ENCODE measurements around the gene PGBD5. TPM values are rescaled to one million over a fixed set of nuclear protein-coding genes. Genes with fewer than 3 reads are reported as not detected.

The PGBD5 gene
- total and polyA plus RNA-seq, 9 of the 15 experiments (the other 6 are each of a cell fraction or from before 2014, with no cell fraction given): under 0.01 to 0.40 (median 0.10) TPM; not detected in 3

DNA sequence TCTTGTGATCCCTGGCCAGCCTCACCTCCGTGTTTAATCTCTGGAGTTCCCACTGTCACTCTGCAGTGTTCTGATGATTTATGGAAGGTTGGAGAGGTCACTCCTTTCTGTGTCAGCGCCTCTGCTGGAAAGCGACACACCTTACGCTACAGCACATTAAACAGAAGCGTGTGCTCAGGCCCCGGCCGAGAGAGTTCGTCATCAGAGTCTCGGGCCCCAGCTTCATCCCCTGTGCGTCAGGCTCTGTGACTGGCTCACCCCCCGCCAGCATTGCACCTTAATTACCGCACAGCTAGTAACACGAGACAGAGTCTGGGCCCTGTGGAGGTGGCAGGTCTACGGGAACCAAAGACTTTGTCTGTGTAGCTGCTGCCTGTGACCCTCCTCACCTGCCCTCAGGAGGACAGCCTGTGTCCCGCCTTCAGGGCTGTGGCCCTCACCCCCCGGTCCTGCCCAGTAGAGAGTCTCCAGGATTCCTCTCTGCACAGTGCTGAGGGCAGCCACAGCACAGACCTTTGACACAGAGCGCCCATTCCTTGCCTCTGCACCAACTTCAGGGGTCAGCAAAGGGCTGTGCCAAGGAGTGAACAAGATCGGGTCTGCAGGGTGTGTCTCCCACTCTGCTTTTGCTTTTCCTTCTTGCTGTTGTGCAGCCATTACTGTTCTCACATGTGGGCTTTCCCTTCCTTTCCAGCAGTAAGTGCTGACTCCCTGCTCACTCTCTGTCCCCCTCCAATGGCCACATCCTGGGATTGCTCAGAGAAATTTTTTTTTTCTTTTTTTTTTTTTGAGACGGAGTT is 157.6 kb downstream of the PGBD5 start (continued):
- TF ChIP-seq ZNF274 (IDR thresholded peaks at IDR 0.05; ENCODE audit: borderline replicate concordance, low read depth, low read length) (no peak), TEAD4 (IDR thresholded peaks at IDR 0.05; ENCODE audit: low read length) (no peak), TEAD4 (CRISPR knock-in tag; IDR thresholded peaks at IDR 0.05; ENCODE audit: borderline replicate concordance) (no peak), ZNF41 (CRISPR knock-in tag; conservative IDR thresholded peaks at IDR 0.05) (no peak), ZNF280A (IDR thresholded peaks at IDR 0.05; ENCODE audit: low read depth, partially characterized antibody) (no peak), ZNF311 (CRISPR knock-in tag; IDR thresholded peaks at IDR 0.05) (no peak), NONO (IDR thresholded peaks at IDR 0.05; ENCODE audit: low read depth in 2 of 2, low read length in 1 of 2) (no peak), CEBPG (CRISPR knock-in tag; IDR thresholded peaks at IDR 0.05) (0 out of 2 replicates have a peak, but pooled peaks have one; percentile 13), CEBPG (tag; conservative IDR thresholded peaks at IDR 0.05 in 1 of 2, IDR thresholded peaks at IDR 0.05 in 1 of 2) (no peak), NRF1 (conservative IDR thresholded peaks at IDR 0.05 in 1 of 2, IDR thresholded peaks at IDR 0.05 in 1 of 2) (0 out of 4 replicates have a peak, but pooled peaks of 1 of the 2 experiments have one; percentile 18), CREB1 (IDR thresholded peaks at IDR 0.05) (no peak), CREB1 (CRISPR knock-in tag; IDR thresholded peaks at IDR 0.05) (peak; percentile 44; the same call in 1 of the 2 replicates), AFF4 (CRISPR knock-in tag; IDR thresholded peaks at IDR 0.05) (no peak), ZNF589 (CRISPR knock-in tag; IDR thresholded peaks at IDR 0.05; ENCODE audit: low read depth) (no peak), PTBP1 (IDR thresholded peaks at IDR 0.05; ENCODE audit: low read depth, low read length) (no peak), ARNT (IDR thresholded peaks at IDR 0.05) (no peak), MECOM (CRISPR knock-in tag; IDR thresholded peaks at IDR 0.05) (no peak), COPS2 (conservative IDR thresholded peaks at IDR 0.05) (no peak), NFIX (CRISPR knock-in tag; IDR thresholded peaks at IDR 0.05; ENCODE audit: low read depth) (no peak)
- TF ChIP-seq, protein P1, sequence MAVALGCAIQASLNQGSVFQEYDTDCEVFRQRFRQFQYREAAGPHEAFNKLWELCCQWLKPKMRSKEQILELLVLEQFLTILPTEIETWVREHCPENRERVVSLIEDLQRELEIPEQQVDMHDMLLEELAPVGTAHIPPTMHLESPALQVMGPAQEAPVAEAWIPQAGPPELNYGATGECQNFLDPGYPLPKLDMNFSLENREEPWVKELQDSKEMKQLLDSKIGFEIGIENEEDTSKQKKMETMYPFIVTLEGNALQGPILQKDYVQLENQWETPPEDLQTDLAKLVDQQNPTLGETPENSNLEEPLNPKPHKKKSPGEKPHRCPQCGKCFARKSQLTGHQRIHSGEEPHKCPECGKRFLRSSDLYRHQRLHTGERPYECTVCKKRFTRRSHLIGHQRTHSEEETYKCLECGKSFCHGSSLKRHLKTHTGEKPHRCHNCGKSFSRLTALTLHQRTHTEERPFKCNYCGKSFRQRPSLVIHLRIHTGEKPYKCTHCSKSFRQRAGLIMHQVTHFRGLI (CRISPR knock-in tag; IDR thresholded peaks at IDR 0.05): no peak
- TF ChIP-seq, protein P2, sequence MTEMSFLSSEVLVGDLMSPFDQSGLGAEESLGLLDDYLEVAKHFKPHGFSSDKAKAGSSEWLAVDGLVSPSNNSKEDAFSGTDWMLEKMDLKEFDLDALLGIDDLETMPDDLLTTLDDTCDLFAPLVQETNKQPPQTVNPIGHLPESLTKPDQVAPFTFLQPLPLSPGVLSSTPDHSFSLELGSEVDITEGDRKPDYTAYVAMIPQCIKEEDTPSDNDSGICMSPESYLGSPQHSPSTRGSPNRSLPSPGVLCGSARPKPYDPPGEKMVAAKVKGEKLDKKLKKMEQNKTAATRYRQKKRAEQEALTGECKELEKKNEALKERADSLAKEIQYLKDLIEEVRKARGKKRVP (CRISPR knock-in tag; IDR thresholded peaks at IDR 0.05): no peak

Measured in K562 (cell line).